Measurements from ENCODE around the gene CALCOCO1. TPM values are rescaled to one million over a fixed set of nuclear protein-coding genes. Genes with fewer than 3 reads are reported as not detected.

The CALCOCO1 gene
- total RNA-seq, 1 donor from 2014 or later, result 179 TPM

DNA sequence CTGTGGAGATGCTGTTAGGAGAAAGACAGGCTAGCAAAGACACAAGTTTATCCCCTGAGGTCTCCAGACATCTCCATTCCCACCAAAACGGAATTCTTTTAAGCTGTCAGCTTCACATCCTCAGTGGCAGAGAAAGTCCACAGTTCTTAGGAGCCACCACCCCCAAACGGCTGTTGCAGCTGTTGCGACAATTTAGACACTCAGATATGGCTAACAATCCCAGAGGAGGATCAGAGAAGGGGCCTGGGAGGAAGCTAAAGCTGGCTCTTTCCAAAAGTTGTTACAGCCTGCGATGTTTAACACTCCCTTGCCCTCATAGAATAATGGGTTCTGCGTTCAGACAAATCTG lies 49.5 kb downstream of the CALCOCO1 start:
- DNase-seq (no peak), ATAC-seq (ENCODE audit: poor library complexity) (no peak)
- intact Hi-C loops (cut with DNase I), result loop anchor here (5.0 kb wide), 2 partner anchors 50 to 135 kb away; partner anchors contain the start of gene ATF7

DNA sequence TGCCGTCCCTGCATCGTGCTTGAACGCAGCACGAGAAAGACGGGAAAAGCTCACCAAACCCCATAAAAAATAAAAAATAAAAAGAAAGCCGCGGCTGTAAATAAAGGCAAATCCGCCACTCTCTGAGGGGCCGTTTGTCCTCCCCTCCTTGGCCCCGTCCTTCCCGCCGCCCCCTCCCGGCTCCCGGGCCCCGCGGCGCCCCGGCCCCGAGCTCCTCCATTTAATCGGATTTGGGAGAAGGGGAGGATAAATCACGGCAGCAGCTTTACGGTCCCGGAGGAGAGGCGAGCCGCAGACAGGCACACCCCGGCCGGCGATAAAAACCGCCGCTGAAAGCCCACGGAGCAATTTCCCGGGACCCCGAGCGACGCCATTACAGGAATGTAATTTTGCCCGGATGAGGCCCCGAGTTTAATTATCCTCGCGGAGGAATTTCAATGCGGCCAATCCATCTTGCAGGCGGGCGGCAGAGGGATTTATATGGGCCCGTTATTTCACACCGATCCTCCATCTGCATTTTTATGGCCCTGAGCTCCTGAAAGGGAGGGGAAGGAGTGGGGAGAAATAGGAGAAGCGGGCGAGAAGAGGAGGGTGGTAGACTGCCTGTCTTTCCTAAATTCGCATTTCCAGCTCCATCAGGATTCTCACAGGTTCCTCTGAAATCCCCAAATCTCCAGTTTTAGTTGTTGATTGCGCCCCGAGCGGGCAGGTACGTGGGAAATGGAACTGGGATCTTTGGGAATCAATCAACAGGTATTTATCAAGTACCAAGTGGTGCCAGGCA lies 50.0 kb downstream of the CALCOCO1 start:
- peak; percentile 48 for DNase-seq
- intact Hi-C loops (cut with DNase I), result loop anchor here (5.0 kb wide), 2 partner anchors 50 to 135 kb away; partner anchors contain the start of gene ATF7
- peak; percentile 1 for ATAC-seq (ENCODE audit: poor library complexity)

DNA sequence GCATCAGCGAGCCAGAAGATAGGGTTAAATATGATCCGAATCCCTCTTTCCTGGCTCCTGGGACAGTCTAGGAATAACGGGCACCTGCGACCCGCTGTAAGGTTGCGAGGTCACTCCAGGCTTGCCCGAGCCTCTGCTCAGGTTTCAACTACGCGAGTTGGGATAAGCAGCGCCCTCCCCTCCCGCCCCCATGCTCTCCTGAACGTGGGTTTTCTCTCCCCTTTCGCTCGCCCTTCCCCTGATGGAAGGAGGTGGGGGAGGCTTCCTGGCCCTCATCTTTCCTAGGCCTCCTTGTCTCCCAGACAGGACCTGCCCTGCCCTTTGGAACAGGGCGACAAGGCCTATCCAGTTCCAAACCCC lies 50.6 kb downstream of the CALCOCO1 start:
- peak; percentile 64 for DNase-seq
- intact Hi-C loops (cut with DNase I), result loop anchor here (5.0 kb wide), 2 partner anchors 49 to 134 kb away; partner anchors contain the start of gene ATF7
- peak; percentile 38 for ATAC-seq (ENCODE audit: poor library complexity)

DNA sequence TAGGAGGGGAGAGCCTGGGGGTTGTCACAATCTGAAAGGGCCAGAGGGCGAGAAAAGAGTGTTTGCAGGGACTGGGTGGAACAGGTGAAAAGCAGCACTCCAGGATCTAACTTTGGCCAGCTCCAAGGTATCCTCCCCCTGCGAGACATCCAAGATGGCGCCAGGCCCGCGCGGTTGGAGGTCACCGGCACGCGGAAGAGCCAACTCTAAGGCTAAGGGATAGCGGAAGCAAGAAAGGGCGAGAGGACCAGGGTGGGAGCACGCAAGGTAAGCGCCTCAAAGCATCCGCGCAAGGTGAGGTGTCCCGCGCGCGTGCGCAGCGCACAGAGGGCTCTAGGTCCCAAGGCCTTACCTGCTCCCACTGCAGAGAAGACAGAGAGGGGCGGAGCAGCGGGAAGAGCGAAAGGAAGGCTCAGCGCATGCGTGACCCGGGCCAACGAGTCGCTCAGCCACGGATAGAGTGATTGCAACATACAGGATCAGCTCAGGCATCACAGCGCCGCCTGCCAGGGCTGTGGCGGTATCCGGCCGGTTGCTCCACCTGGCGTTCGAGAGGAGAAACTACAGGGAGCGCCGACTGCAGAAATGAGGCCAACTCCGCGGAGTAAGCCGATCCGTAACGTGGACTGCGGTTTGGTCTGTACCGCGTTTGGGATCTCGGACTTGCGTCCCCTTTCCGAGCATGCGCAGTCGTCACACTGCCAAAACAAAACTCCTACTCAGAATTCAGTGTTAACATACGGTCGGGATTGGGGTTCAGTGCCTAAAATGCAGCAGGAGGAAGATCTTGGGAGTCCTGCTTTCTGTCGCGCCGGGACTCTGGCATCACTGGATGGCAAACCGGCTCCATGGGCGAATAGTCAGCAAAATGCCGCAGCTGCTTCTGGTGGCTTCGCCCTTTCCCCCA lies 51.3 kb downstream of the CALCOCO1 start, which contains the start of gene ATP5MC2:
ATP5MC2 (minus strand) TSS at position 383 of the 907 bp plus-strand sequence. CDS start 3,469 bp downstream, outside the sequence.
- peak; percentile 96 for ATAC-seq (ENCODE audit: poor library complexity)
- peak; percentile 98 for DNase-seq
- intact Hi-C loops (cut with DNase I), result loop anchor here (5.0 kb wide), 2 partner anchors 49 to 134 kb away; partner anchors contain the start of gene ATF7

DNA sequence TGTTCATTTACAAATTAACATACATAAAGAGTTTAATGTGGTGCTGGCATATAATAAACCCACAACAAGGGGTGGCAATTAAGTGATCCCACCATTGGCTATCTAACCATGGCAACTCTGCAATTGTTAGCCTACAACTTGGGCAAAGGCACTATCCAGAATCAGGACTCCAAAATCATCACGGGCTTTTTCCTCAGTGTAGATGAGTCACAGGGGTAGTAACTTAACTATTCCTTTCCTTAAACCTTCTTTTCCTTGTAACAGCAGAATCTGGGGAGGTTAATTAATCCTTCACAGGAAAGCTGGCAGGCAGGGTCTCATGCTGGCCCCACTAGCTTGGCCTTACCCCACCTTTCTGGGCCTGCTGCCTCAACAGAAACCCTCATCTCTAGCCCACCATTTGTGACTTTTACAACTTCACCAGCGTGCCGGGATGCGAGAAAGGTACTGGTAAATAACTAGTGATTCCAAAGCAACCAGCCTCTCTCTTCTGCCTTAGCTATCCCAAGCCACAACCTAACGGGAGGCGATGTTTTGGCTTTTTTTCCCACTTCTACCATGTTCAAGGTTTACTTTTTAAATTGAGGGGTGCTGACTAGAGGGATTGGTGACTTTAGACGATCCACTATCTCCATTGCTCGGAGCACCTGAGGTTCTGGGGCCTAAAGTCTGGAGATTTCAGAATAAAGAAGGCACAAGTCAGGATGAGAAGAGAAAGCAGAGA lies 52.1 kb downstream of the CALCOCO1 start:
- intact Hi-C loops (cut with DNase I), result loop anchor here (5.0 kb wide), 2 partner anchors 48 to 133 kb away; partner anchors contain the start of gene ATF7
- no peak for DNase-seq
- no peak for ATAC-seq (ENCODE audit: poor library complexity)

DNA sequence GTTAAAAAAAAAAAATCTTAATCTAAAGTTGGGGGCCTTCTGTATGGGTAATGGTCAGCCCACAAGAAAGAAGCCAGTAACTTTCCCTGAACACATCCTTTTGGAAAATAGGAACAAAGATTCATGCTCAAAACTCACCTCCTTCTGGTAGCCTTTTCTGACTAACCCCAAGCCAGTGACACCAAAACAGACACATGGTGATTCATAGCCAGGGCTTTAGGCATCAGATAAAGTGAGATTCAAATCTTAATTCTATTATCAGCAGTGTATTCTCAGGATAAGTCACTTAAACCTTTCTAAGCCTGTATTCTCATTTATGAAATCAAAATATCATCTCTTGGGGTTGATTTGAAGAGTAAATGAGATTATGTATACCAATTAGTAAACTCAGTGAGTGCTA lies 56.3 kb downstream of the CALCOCO1 start:
- ATAC-seq (ENCODE audit: poor library complexity), result no peak
- intact Hi-C loops (cut with DNase I), result no loop called here
- no peak for DNase-seq

DNA sequence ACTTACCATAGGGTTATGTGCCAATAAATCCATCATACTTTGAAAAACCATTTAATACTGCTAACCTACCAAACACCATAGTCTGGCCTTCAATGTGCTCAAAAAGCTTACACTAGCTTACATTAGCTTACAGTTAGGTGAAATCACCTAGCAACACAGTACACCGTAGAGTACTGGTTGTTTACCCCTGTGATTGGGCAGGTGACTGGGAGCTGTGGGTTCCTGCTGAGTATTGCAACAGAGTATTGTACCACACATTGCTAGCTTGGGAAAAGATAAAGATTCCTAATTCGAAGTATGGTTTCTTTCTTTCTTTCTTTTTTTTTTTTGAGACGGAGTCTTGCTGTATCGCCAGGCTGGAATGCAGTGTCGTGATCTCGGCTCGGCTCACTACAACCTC lies 56.9 kb downstream of the CALCOCO1 start:
- no peak for ATAC-seq (ENCODE audit: poor library complexity)
- intact Hi-C loops (cut with DNase I), result no loop called here

DNA sequence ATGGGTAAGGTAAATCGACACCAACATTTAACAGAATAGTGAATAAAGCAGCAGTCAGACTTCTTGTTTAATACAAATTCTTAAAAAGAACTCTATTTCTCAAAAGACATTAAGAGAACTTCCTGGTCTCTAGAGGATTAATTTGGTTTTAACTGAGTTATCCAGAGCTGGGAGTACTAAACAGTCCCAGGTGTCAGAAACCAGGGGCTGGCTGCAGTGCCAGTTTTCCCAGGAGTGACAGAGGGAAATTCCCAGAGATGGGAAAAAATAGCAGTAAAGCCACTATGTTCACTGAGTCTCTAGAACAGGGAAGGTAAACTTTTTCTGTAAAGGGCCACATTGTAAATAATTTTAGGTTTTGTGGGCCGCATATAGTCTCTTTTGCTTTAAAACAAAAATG lies 60.2 kb downstream of the CALCOCO1 start:
- DNase-seq (no peak), ATAC-seq (ENCODE audit: poor library complexity) (no peak)
- intact Hi-C loops (cut with DNase I), result no loop called here

More for the DNA sequence above, 56.9 kb downstream of the CALCOCO1 start:
- no peak for DNase-seq

DNA sequence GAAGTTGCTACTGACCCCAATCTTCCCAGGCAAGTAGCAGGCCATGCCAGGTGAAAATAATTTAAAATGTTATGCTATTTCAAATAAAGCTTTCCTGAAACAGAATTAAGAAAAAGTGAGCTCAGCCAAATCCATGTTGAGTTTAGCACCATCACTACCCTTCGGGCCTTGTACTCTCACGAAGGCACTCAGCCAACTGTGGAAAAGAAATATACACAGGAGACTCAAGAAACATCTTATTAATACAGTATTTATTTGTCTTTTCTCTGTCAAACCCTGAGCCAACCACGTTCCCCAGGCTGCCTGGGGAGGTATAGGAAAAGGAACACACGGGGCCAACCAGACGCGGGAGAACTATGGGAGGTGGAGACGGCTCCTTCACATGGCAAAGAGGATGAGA lies 62.3 kb downstream of the CALCOCO1 start:
- intact Hi-C loops (cut with DNase I), result loop anchor here (5.0 kb wide), 1 partner anchor 38 kb away; the partner anchor contains the start of gene ATF7

DNA sequence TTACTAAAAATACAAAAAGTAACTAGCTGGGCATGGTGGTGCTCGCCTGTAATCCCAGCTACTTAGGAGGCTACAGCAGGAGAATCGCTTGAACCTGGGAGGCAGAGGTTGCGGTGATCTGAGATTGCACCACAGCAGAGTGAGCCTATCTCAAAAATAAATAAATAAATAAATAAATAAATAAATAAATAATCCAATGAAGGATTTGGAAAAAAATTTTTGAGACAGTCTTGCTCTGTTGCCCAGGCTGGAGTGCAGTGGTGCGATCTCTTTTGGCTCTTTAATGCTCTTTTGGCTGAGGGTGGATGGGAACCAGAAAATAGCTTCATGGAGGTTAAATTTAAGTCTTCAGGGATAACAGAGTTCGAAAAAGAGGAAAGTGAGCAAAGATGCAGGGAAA lies 63.1 kb downstream of the CALCOCO1 start:
- ATAC-seq (ENCODE audit: poor library complexity) (no peak), DNase-seq (no peak)
- intact Hi-C loops (cut with DNase I), result loop anchor here (5.0 kb wide), 1 partner anchor 37 kb away; the partner anchor contains the start of gene ATF7

More for the DNA sequence above, 62.3 kb downstream of the CALCOCO1 start:
- no peak for ATAC-seq (ENCODE audit: poor library complexity)
- DNase-seq, result no peak

DNA sequence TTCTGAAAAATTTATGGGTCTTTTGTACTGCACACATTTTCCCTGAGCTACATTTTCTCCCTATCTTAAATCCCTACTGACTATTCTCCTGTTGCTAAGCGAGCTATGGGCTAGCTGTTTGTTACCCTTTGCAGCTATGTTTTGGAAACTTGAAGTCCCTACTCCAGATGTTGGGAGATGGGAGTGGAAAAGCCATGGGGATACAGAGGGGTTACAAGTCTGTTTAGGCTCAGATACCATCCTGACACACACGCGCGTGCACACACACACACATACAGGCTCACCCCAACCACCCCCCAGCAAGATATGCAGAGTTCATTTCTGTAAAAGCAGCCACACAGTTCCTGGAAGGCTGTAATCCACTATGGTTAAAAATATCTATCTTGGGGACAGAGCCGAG lies 67.2 kb downstream of the CALCOCO1 start:
- ATAC-seq (ENCODE audit: poor library complexity), result peak; percentile 65
- intact Hi-C loops (cut with DNase I), result loop anchor here (5.0 kb wide), 1 partner anchor 33 kb away; the partner anchor contains the start of gene ATF7
- DNase-seq, result peak; percentile 63

DNA sequence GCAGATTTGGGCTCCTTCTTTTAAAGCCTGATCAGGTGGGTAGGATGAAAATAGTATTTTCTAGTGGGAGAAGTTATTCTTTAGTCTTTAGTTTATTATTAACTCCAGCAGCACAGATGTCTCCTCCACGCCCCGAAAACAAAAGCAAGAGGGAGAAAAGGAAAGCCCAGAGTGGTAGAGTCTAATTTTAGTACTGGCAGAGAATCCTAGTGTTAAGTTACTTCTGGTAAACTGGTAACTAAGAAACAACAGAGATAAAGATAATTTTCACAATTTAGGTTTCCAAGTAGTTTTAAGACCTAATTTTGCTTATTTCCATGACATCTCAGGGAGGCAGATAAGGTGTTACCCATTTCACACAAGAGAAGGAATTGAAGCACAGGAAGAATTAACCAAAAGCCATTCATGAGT lies 67.7 kb downstream of the CALCOCO1 start:
- ATAC-seq (ENCODE audit: poor library complexity) (peak; percentile 70), DNase-seq (no peak)
- intact Hi-C loops (cut with DNase I), result no loop called here

DNA sequence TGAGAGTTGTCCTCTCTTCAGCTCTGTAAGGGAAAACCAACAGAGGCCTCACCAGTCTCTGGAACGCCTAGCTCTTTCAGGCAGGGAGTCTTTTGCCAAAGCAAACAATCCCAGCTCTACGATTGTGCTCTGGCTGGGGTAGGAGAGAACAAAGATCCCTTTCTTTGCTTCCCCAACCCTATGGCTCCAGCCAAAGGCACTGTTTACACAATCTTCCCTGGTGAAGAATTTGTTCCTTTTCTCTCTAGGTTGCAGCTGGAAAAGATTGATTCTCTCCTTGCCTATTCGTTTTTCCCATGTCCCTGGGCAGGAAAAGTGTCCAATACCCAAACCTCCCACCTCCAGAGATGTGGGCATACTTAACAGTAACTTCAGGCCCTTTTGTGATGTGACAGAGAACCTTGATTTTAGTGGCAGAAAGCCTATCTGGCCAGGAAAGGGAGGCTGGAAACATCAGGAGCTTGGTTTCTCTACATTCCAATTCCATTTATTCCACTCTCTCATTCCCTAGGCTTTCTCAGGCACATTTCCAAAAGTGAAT lies 68.2 kb downstream of the CALCOCO1 start:
- ATAC-seq (ENCODE audit: poor library complexity), result peak; percentile 87
- no peak for DNase-seq
- intact Hi-C loops (cut with DNase I), result no loop called here

Other genes starting within 250 kb of the CALCOCO1 start
- 5.5 TPM for gene MAP3K12, start 228.0 kb downstream of the CALCOCO1 start, total RNA-seq
- gene TARBP2, start 226.2 kb downstream of the CALCOCO1 start, total RNA-seq, result 10.8 TPM
- not detected for gene NPFF, start 220.0 kb downstream of the CALCOCO1 start, total RNA-seq
- 29.1 TPM for gene ATF7, start 101.1 kb downstream of the CALCOCO1 start, total RNA-seq
- 569 TPM for gene ATP5MC2, start 51.4 kb downstream of the CALCOCO1 start, total RNA-seq
- gene CISTR, start 24.5 kb upstream of the CALCOCO1 start, total RNA-seq, result 0.83 TPM
- not detected for gene HOXC13, start 211.4 kb upstream of the CALCOCO1 start, total RNA-seq
- not detected for gene HOXC12, start 227.5 kb upstream of the CALCOCO1 start, total RNA-seq
- not detected for gene HOXC11, start 245.7 kb upstream of the CALCOCO1 start, total RNA-seq
- gene HOTAIR, start 247.5 kb upstream of the CALCOCO1 start, total RNA-seq, result not detected